K562 (cell line): ENCODE data around the gene PALM3.

Source experiments
- ATF6 ChIP-seq: sonication (generic); formaldehyde crosslinking; IDR thresholded peaks from 2 replicates; pipeline ENCODE4 v1.4.0; 2020; ENCODE audit warnings: mild to moderate bottlenecking, missing genetic modification reagents
- CEBPB ChIP-seq: fragments of 450-650 bp; IDR thresholded peaks from 2 replicates; pipeline ENCODE4 v1.6.1; 2016; ENCODE audit warnings: missing genetic modification characterization, missing compliant biosample characterization
- GTF2B ChIP-seq: IDR thresholded peaks from 2 replicates; pipeline ENCODE4 v1.6.1; 2011; ENCODE audit not compliant: insufficient read length; ENCODE audit errors: extremely low read depth
- MTA3 ChIP-seq: fragments of 450-650 bp; formaldehyde crosslinking; IDR thresholded peaks from 2 replicates; pipeline ENCODE4 v1.6.1; 2017; ENCODE audit warnings: mild to moderate bottlenecking, borderline replicate concordance
- NKRF ChIP-seq: fragments of 450-650 bp; IDR thresholded peaks from 2 replicates; pipeline ENCODE4 v1.6.1; 2016; ENCODE audit warnings: borderline replicate concordance
- RFX1 ChIP-seq: fragments of 450-650 bp; IDR thresholded peaks from 2 replicates; pipeline ENCODE4 v1.6.1; 2016; ENCODE audit warnings: mild to moderate bottlenecking, moderate library complexity
- TCF7L2 ChIP-seq: fragments of 150-350 bp; IDR thresholded peaks from 2 replicates; pipeline ENCODE4 v1.6.1; 2016; ENCODE audit warnings: low read depth, mild to moderate bottlenecking, low read length, moderate library complexity
- YY1 ChIP-seq, 3 experiments: IDR thresholded peaks; 2 replicates each; pipeline ENCODE4 v1.6.1; 2011; ENCODE audit warnings: low read length in 2 of 3, mild to moderate bottlenecking in 2 of 3, moderate library complexity in 2 of 3, borderline replicate concordance in 1 of 3, control low read depth in 1 of 3, low read depth in 1 of 3; ENCODE audit not compliant: insufficient read depth in 3 of 3, insufficient replicate concordance in 2 of 3, control insufficient read depth in 1 of 3, insufficient read length in 1 of 3; ENCODE audit errors: extremely low read depth in 1 of 3
- TF ChIP-seq, protein P1 (sequence below), 3 experiments: IDR thresholded peaks in 2 of 3; conservative IDR thresholded peaks in 1 of 3; 2 replicates each; pipeline ENCODE4 v1.5.1; 2011 to 2012; ENCODE audit warnings: low read length in 3 of 3, mild to moderate bottlenecking in 3 of 3, control low read depth in 2 of 3, improper control_type of control experiment in 1 of 3, inconsistent platforms in 1 of 3, low read depth in 1 of 3, mixed read lengths in 1 of 3, moderate library complexity in 1 of 3; ENCODE audit not compliant: insufficient read depth in 2 of 3

DNA sequence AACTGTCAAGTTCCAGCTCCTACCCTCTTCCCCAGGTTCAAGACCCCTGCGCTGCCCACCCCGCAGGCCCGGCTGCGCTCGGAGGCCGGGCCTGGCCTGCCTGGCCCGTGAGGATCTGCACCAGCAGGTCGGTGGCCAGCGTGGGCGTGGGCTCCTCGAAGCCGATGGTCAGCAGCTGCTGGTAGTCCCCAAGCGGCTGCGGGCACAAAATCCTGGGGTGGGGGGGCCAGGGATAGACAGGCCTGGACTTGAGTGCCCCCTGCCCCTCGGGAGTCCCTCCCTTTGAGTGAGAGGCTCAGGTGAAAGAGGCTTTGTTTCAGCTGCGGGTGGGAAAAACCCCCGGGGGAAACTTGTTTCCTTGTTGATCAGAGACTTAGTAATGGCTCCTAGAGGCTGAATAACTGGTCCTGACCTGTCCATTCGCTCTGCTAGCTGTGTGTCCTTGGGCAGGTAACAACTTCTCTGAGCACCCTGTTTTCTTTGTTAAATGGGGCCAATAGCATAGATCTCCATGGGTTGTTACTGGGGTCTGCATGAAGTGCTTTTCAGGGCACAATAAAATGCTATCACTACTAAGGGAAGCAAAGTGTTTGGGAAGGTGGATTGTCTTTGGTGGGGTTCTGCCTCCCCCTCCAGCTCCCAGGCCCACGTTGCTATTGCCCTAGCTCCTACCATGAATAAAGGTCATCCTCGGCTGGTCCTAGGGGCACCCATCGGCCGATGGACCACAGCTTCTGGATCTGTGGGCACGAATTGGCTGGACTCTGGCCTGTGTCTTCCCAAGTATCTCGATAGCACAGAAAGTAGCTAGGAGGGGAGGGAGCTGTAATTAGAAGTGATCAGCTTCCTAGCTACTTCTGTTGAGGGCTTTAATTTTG is 20.2 kb upstream of the PALM3 start:
- TF ChIP-seq TCF7L2 = no peak
- TF ChIP-seq MTA3 = no peak; the same call in 1 of the 2 replicates
- TF ChIP-seq RFX1 = no peak
- no peak for TF ChIP-seq YY1 (IDR thresholded peaks at IDR 0.05; ENCODE audit: borderline replicate concordance in 1 of 3, control insufficient read depth in 1 of 3, extremely low read depth in 1 of 3, insufficient read depth in 3 of 3, insufficient read length in 1 of 3, insufficient replicate concordance in 2 of 3, low read depth in 1 of 3, low read length in 2 of 3)
- no peak for TF ChIP-seq NKRF
- TF ChIP-seq, protein P1, sequence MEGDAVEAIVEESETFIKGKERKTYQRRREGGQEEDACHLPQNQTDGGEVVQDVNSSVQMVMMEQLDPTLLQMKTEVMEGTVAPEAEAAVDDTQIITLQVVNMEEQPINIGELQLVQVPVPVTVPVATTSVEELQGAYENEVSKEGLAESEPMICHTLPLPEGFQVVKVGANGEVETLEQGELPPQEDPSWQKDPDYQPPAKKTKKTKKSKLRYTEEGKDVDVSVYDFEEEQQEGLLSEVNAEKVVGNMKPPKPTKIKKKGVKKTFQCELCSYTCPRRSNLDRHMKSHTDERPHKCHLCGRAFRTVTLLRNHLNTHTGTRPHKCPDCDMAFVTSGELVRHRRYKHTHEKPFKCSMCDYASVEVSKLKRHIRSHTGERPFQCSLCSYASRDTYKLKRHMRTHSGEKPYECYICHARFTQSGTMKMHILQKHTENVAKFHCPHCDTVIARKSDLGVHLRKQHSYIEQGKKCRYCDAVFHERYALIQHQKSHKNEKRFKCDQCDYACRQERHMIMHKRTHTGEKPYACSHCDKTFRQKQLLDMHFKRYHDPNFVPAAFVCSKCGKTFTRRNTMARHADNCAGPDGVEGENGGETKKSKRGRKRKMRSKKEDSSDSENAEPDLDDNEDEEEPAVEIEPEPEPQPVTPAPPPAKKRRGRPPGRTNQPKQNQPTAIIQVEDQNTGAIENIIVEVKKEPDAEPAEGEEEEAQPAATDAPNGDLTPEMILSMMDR (IDR thresholded peaks at IDR 0.05 in 2 of 3, conservative IDR thresholded peaks at IDR 0.05 in 1 of 3; ENCODE audit: insufficient read depth in 2 of 3, low read depth in 1 of 3, low read length in 3 of 3) = no peak
- no peak; the same call in 1 of the 2 replicates for TF ChIP-seq ATF6 (CRISPR knock-in tag)
- TF ChIP-seq CEBPB (tag) = no peak
- no peak for TF ChIP-seq GTF2B
